GM12891 (cell line): ENCODE measurements around the gene TPMT.

Experiments
- PAX5 ChIP-seq: IDR thresholded peaks from 2 replicates; pipeline ENCODE4 v1.6.1; 2011; ENCODE audit warnings: low read length, moderate library complexity, mild to moderate bottlenecking; ENCODE audit not compliant: insufficient read depth, severe bottlenecking
- POLR2A ChIP-seq: IDR thresholded peaks from 2 replicates; pipeline ENCODE4 v1.6.1; 2011; ENCODE audit warnings: low read depth, low read length, control low read depth
- POLR2AphosphoS5 ChIP-seq: IDR thresholded peaks from 2 replicates; pipeline ENCODE4 v1.6.1; 2011; ENCODE audit warnings: low read depth, low read length, control low read depth
- TAF1 ChIP-seq: IDR thresholded peaks from 2 replicates; pipeline ENCODE4 v1.6.1; 2011; ENCODE audit warnings: low read depth, low read length, control low read depth

DNA sequence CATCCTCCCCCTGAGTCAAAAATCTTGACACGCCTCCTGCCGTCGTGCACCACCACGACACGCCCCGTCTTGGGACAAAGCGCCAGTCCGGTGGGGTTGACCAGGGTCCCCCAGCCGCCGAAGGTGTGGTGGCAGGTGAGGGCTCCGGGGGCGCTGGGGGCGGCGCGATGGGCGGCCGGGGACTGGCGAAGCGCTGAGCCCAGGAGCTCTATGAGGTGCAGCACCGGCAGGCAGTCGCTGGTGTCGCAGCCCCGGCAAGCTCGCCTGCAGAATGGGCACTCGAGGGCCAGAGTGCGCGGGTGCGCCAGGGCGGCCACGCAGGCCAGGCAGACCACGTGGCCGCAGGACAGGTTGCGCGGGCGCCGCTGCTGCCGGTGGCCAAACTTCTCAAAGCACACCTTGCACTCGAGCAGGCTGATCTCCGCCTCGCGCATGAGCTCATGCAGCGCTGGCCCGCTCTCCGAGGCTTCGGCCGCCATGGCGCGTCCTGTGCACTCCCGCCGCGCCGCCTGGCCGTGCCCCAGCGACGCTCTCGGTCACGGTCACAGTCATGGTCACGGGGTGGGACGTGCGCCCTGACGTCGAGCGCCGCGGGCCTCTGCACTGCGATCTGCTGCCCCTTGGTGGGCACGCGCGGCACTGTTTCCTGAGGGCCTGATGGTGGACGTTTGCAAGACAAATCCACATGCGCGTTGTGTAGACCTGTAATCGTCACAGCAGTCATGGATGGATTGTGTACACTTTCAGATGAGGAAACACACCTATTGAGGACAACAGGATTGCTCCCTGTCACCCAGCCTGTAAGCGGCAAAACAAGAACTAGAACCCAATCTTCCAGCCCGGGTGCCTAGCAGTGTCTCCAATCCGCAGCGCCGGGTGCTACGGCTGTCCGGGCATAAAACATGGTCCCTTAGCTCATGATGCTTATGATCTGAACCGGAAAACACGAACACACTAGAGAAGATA, 32.5 kb downstream of the TPMT start, which contains the start of gene NHLRC1:
- TF ChIP-seq POLR2A (no peak), POLR2AphosphoS5 (no peak), PAX5 (peak; percentile 99), TAF1 (no peak)
